Measurements from ENCODE around the gene B4GALT3. TPM values are rescaled to one million over a fixed set of nuclear protein-coding genes. Genes with fewer than 3 reads are reported as not detected.

Gene B4GALT3
- 18.3 to 28.9 TPM (median 25.6 TPM) in 5 replicates for total RNA-seq (2022; extraction: Qiagen RNA extraction; ENCODE audit: low read depth)

GRCh38 chr1:161177112-161177935, at the start of gene B4GALT3:
Gene B4GALT3 (minus strand): TSS chr1:161177507. CDS start chr1:161176060, 1,447 bp downstream.

GRCh38 chr1:161225534-161226319, 48.4 kb upstream of the B4GALT3 start, which contains the start of gene TOMM40L:
Gene TOMM40L (plus strand): TSS chr1:161226060. CDS start chr1:161226490, 430 bp downstream.

GRCh38 chr1:161215076-161215475, 37.8 kb upstream of the B4GALT3 start, which contains the start of gene FCER1G:
Gene FCER1G (plus strand): TSS chr1:161215295. CDS start chr1:161215322, 27 bp downstream.

GRCh38 chr1:161201836-161202712, 24.8 kb upstream of the B4GALT3 start, which contains the start of gene NDUFS2:
Gene NDUFS2 (plus strand): TSS chr1:161202367. CDS start chr1:161202386, 19 bp downstream.

GRCh38 chr1:161198897-161199431, 21.7 kb upstream of the B4GALT3 start, which contains the start of gene ADAMTS4:
Gene ADAMTS4 (minus strand): TSS chr1:161199054. CDS start chr1:161198627, 427 bp downstream.

GRCh38 chr1:161165742-161166668, 11.3 kb downstream of the B4GALT3 start, which contains the start of gene PPOX:
Gene PPOX (plus strand): TSS chr1:161166426. CDS start chr1:161166848, 422 bp downstream.

GRCh38 chr1:161159087-161159912, 18.0 kb downstream of the B4GALT3 start, which contains the start of gene USP21:
Gene USP21 (plus strand): TSS chr1:161159500. CDS start chr1:161160641, 1,141 bp downstream.

GRCh38 chr1:161153682-161154337, 23.5 kb downstream of the B4GALT3 start, which contains the start of gene UFC1:
Gene UFC1 (plus strand): TSS chr1:161153978. CDS start chr1:161153998, 20 bp downstream.

GRCh38 chr1:161132410-161133219, 44.7 kb downstream of the B4GALT3 start, which contains the start of gene DEDD:
Gene DEDD (minus strand): TSS chr1:161132667. CDS start chr1:161124462, 8,205 bp downstream.

Other genes starting within 250 kb of the B4GALT3 start
- 0.14 to 1.1 TPM (median 0.36 TPM) in 5 replicates for gene ITLN2, start 222.7 kb downstream of the B4GALT3 start, total RNA-seq (2022; extraction: Qiagen RNA extraction; ENCODE audit: low read depth)
- 43.1 to 66.6 TPM (median 47.2 TPM) in 5 replicates for gene F11R, start 156.4 kb downstream of the B4GALT3 start, total RNA-seq (2022; extraction: Qiagen RNA extraction; ENCODE audit: low read depth)
- gene TSTD1, start 138.5 kb downstream of the B4GALT3 start, total RNA-seq (2022; extraction: Qiagen RNA extraction; ENCODE audit: low read depth): 0.49 to 0.78 TPM (median 0.67 TPM) in 4 of 5 replicates, not detected in the other
- gene USF1, start 131.5 kb downstream of the B4GALT3 start, total RNA-seq (2022; extraction: Qiagen RNA extraction; ENCODE audit: low read depth): 45.3 to 50.5 TPM (median 49.9 TPM) in 5 replicates
- 0.06 to 0.19 TPM (median 0.08 TPM) in 5 replicates for gene ARHGAP30, start 107.6 kb downstream of the B4GALT3 start, total RNA-seq (2022; extraction: Qiagen RNA extraction; ENCODE audit: low read depth)
- gene NECTIN4, start 87.9 kb downstream of the B4GALT3 start, total RNA-seq (2022; extraction: Qiagen RNA extraction; ENCODE audit: low read depth): 0.81 to 2.9 TPM (median 2.0 TPM) in 5 replicates
- 1.1 to 2.2 TPM (median 2.0 TPM) in 5 replicates for gene KLHDC9, start 79.1 kb downstream of the B4GALT3 start, total RNA-seq (2022; extraction: Qiagen RNA extraction; ENCODE audit: low read depth)
- gene PFDN2, start 59.5 kb downstream of the B4GALT3 start, total RNA-seq (2022; extraction: Qiagen RNA extraction; ENCODE audit: low read depth): 106 to 128 TPM (median 117 TPM) in 5 replicates
- gene NIT1, start 59.4 kb downstream of the B4GALT3 start, total RNA-seq (2022; extraction: Qiagen RNA extraction; ENCODE audit: low read depth): 23.3 to 38.9 TPM (median 30.2 TPM) in 5 replicates
- 24.5 to 35.9 TPM (median 32.3 TPM) in 5 replicates for gene DEDD, start 44.8 kb downstream of the B4GALT3 start, total RNA-seq (2022; extraction: Qiagen RNA extraction; ENCODE audit: low read depth)
- gene UFC1, start 23.5 kb downstream of the B4GALT3 start, total RNA-seq (2022; extraction: Qiagen RNA extraction; ENCODE audit: low read depth): 85.4 to 154 TPM (median 93.0 TPM) in 5 replicates
- 15.0 to 24.1 TPM (median 20.5 TPM) in 5 replicates for gene USP21, start 18.0 kb downstream of the B4GALT3 start, total RNA-seq (2022; extraction: Qiagen RNA extraction; ENCODE audit: low read depth)
- 10.7 to 19.4 TPM (median 16.6 TPM) in 5 replicates for gene PPOX, start 11.1 kb downstream of the B4GALT3 start, total RNA-seq (2022; extraction: Qiagen RNA extraction; ENCODE audit: low read depth)
- 0.02 TPM in 1 of 5 replicates, not detected in the others for gene ADAMTS4, start 21.5 kb upstream of the B4GALT3 start, total RNA-seq (2022; extraction: Qiagen RNA extraction; ENCODE audit: low read depth)
- 79.0 to 87.4 TPM (median 84.3 TPM) in 5 replicates for gene NDUFS2, start 24.9 kb upstream of the B4GALT3 start, total RNA-seq (2022; extraction: Qiagen RNA extraction; ENCODE audit: low read depth)
- 0.70 TPM in 1 of 5 replicates, not detected in the others for gene FCER1G, start 37.8 kb upstream of the B4GALT3 start, total RNA-seq (2022; extraction: Qiagen RNA extraction; ENCODE audit: low read depth)
- not detected in 5 replicates for gene APOA2, start 46.1 kb upstream of the B4GALT3 start, total RNA-seq (2022; extraction: Qiagen RNA extraction; ENCODE audit: low read depth)
- gene TOMM40L, start 48.6 kb upstream of the B4GALT3 start, total RNA-seq (2022; extraction: Qiagen RNA extraction; ENCODE audit: low read depth): 9.5 to 12.8 TPM (median 11.3 TPM) in 5 replicates
- not detected in 5 replicates for gene NR1I3, start 60.7 kb upstream of the B4GALT3 start, total RNA-seq (2022; extraction: Qiagen RNA extraction; ENCODE audit: low read depth)
- 0.11 TPM in 1 of 5 replicates, not detected in the others for gene PCP4L1, start 81.2 kb upstream of the B4GALT3 start, total RNA-seq (2022; extraction: Qiagen RNA extraction; ENCODE audit: low read depth)
- gene MPZ, start 132.5 kb upstream of the B4GALT3 start, total RNA-seq (2022; extraction: Qiagen RNA extraction; ENCODE audit: low read depth): 0.21 to 0.57 TPM (median 0.45 TPM) in 4 of 5 replicates, not detected in the other
- 236 to 252 TPM (median 244 TPM) in 5 replicates for gene SDHC, start 136.9 kb upstream of the B4GALT3 start, total RNA-seq (2022; extraction: Qiagen RNA extraction; ENCODE audit: low read depth)
- 0.33 to 0.60 TPM (median 0.49 TPM) in 3 of 5 replicates, not detected in the others for gene CFAP126, start 190.4 kb upstream of the B4GALT3 start, total RNA-seq (2022; extraction: Qiagen RNA extraction; ENCODE audit: low read depth)